ENCODE data around the gene SKIL. TPM values are rescaled to one million over a fixed set of nuclear protein-coding genes. Genes with fewer than 3 reads are reported as not detected.

SKIL gene
- total RNA-seq, 1 donor from 2014 or later = 89.3 TPM

- no peak for DNase-seq (ENCODE audit: low spot score)
Observed at GRCh38 chr3:170387950-170388349, 30.4 kb downstream of the SKIL start.

- no peak for DNase-seq (ENCODE audit: low spot score)
Observed at GRCh38 chr3:170391108-170391507, 33.6 kb downstream of the SKIL start.

- no peak for DNase-seq (ENCODE audit: low spot score)
Observed at GRCh38 chr3:170397685-170398084, 40.2 kb downstream of the SKIL start.

GRCh38 chr3:170405101-170405500 is 47.6 kb downstream of the SKIL start:
- no peak for DNase-seq (ENCODE audit: low spot score)

- DNase-seq (ENCODE audit: low spot score) = peak; percentile 38
Observed at GRCh38 chr3:170410428-170411029, 53.0 kb downstream of the SKIL start.

- DNase-seq (ENCODE audit: low spot score) = no peak
Observed at GRCh38 chr3:170413291-170413690, 55.8 kb downstream of the SKIL start.

GRCh38 chr3:170414202-170414663 is 56.7 kb downstream of the SKIL start:
- DNase-seq (ENCODE audit: low spot score) = peak; percentile 81

GRCh38 chr3:170417090-170417489 is 59.6 kb downstream of the SKIL start:
- no peak for DNase-seq (ENCODE audit: low spot score)

GRCh38 chr3:170418422-170419398 is 61.2 kb downstream of the SKIL start, which contains the start of gene CLDN11:
TSS of gene CLDN11 (plus strand) at chr3:170418868. CDS start at chr3:170419067, 199 bp downstream.
- peak; percentile 11 for DNase-seq (ENCODE audit: low spot score)

GRCh38 chr3:170419557-170420087 is 62.1 kb downstream of the SKIL start:
- peak; percentile 2 for DNase-seq (ENCODE audit: low spot score)

- DNase-seq (ENCODE audit: low spot score) = peak; percentile 21
Observed at GRCh38 chr3:170420307-170420821, 62.8 kb downstream of the SKIL start.

- DNase-seq (ENCODE audit: low spot score) = no peak
Observed at GRCh38 chr3:170421111-170421641, 63.7 kb downstream of the SKIL start.

- no peak for DNase-seq (ENCODE audit: low spot score)
Observed at GRCh38 chr3:170421758-170422157, 64.2 kb downstream of the SKIL start.

GRCh38 chr3:170423001-170423615 is 65.6 kb downstream of the SKIL start:
- no peak for DNase-seq (ENCODE audit: low spot score)

- DNase-seq (ENCODE audit: low spot score) = no peak
Observed at GRCh38 chr3:170424879-170425278, 67.4 kb downstream of the SKIL start.

- DNase-seq (ENCODE audit: low spot score) = no peak
Observed at GRCh38 chr3:170425491-170426239, 68.2 kb downstream of the SKIL start.

- DNase-seq (ENCODE audit: low spot score) = peak; percentile 44
Observed at GRCh38 chr3:170426240-170426797, 68.8 kb downstream of the SKIL start.

- no peak for DNase-seq (ENCODE audit: low spot score)
Observed at GRCh38 chr3:170428095-170428494, 70.6 kb downstream of the SKIL start.

- DNase-seq (ENCODE audit: low spot score) = no peak
Observed at GRCh38 chr3:170429050-170429449, 71.5 kb downstream of the SKIL start.

- DNase-seq (ENCODE audit: low spot score) = no peak
Observed at GRCh38 chr3:170431054-170431453, 73.5 kb downstream of the SKIL start.

Measured in umbilical cord (tissue), 2 donors.